Ectodermal cell (in vitro differentiated cells): ENCODE data around the gene BARHL1.

Source experiments
- H3K27ac ChIP-seq: 2 replicates; pipeline ENCODE4 v1.7.0; 2013; ENCODE audit warnings: mild to moderate bottlenecking, low read depth, low read length; ENCODE audit not compliant: insufficient read depth, poor library complexity, severe bottlenecking
- H3K27me3 ChIP-seq: 2 replicates; pipeline ENCODE4 v1.7.0; 2013; ENCODE audit warnings: mild to moderate bottlenecking, low read length; ENCODE audit not compliant: insufficient read depth, control insufficient read depth, poor library complexity, severe bottlenecking
- H3K36me3 ChIP-seq: one replicate; pipeline ENCODE4 v1.7.0; 2013; ENCODE audit warnings: low read length; ENCODE audit not compliant: control insufficient read depth, insufficient read depth
- H3K4me1 ChIP-seq: one replicate; pipeline ENCODE4 v1.7.0; 2013; ENCODE audit warnings: low read length; ENCODE audit not compliant: control insufficient read depth, insufficient read depth
- H3K4me3 ChIP-seq: 2 replicates; pipeline ENCODE4 v1.7.0; 2013; ENCODE audit warnings: low read depth, low read length, control low read depth; ENCODE audit not compliant: insufficient read depth
- H3K9me3 ChIP-seq: 2 replicates; pipeline ENCODE4 v1.7.0; 2013; ENCODE audit warnings: mild to moderate bottlenecking, low read length, moderate library complexity; ENCODE audit not compliant: control insufficient read depth
- WGBS, 2 experiments: methylation state at CpG; one replicate each; pipeline ENCODE4 v1.1.7; 2013; ENCODE audit warnings: missing lambda C conversion rate in 2 of 2; 5-methylcytosine and 5-hydroxymethylcytosine counted together

BARHL1 gene

GRCh38 chr9:132585954-132586829 lies 3.8 kb downstream of the BARHL1 start:
- Histone ChIP-seq H3K9me3 (no peaks in the 10 kb centered on the region), H3K4me1 (peaks cover 33% of the 10 kb centered on the region), H3K27me3 (peaks cover 100% of the 10 kb centered on the region), H3K27ac (no peak overlapping the region), H3K36me3 (no peaks in the 10 kb centered on the region), H3K4me3 (peak overlapping the region; percentile 58)
- WGBS, 2 experiments = 2% methylated on average over 42 of the region's 42 CpGs

- no peaks in the 10 kb centered on the region for H3K9me3 ChIP-seq
- 1 to 2% methylated on average over 74 of the region's 74 CpGs for WGBS, 2 experiments
- no peak overlapping the region for H3K27ac ChIP-seq
- no peaks in the 10 kb centered on the region for H3K36me3 ChIP-seq
- peak overlapping the region; percentile 58 for H3K4me3 ChIP-seq
- H3K27me3 ChIP-seq = peaks cover 99% of the 10 kb centered on the region
- H3K4me1 ChIP-seq = peaks cover 35% of the 10 kb centered on the region
Observed at GRCh38 chr9:132586830-132587591, 4.6 kb downstream of the BARHL1 start.

GRCh38 chr9:132587592-132587955 lies 5.2 kb downstream of the BARHL1 start:
- 28 to 38% methylated on average over 6 of the region's 6 CpGs for WGBS, 2 experiments
- peaks cover 38% of the 10 kb centered on the region for H3K4me1 ChIP-seq
- no peaks in the 10 kb centered on the region for H3K9me3 ChIP-seq
- peak overlapping the region; percentile 58 for H3K4me3 ChIP-seq
- H3K27ac ChIP-seq = no peak overlapping the region
- no peaks in the 10 kb centered on the region for H3K36me3 ChIP-seq
- peaks cover 93% of the 10 kb centered on the region for H3K27me3 ChIP-seq

GRCh38 chr9:132588098-132588497 lies 5.7 kb downstream of the BARHL1 start:
- Histone ChIP-seq H3K9me3 (no peaks in the 10 kb centered on the region), H3K36me3 (no peaks in the 10 kb centered on the region), H3K27me3 (peaks cover 88% of the 10 kb centered on the region), H3K27ac (no peak overlapping the region), H3K4me1 (peaks cover 43% of the 10 kb centered on the region), H3K4me3 (peak overlapping the region; percentile 58)
- WGBS, 2 experiments = 40 to 44% methylated on average over 11 to 12 of the region's 12 CpGs

- Histone ChIP-seq H3K4me3 (peak overlapping the region; percentile 58), H3K27me3 (peaks cover 83% of the 10 kb centered on the region), H3K36me3 (no peaks in the 10 kb centered on the region), H3K4me1 (peaks cover 45% of the 10 kb centered on the region), H3K27ac (peak overlapping the region; percentile 20), H3K9me3 (no peaks in the 10 kb centered on the region)
- WGBS, 2 experiments = 4 to 5% methylated on average over 28 of the region's 28 CpGs
Observed at GRCh38 chr9:132588501-132589147, 6.2 kb downstream of the BARHL1 start.

- peaks cover 45% of the 10 kb centered on the region for H3K4me1 ChIP-seq
- H3K36me3 ChIP-seq = no peaks in the 10 kb centered on the region
- 1% methylated on average over 83 of the region's 83 CpGs for WGBS, 2 experiments
- no peaks in the 10 kb centered on the region for H3K9me3 ChIP-seq
- peak overlapping the region; percentile 48 for H3K27ac ChIP-seq
- H3K4me3 ChIP-seq = peak overlapping the region; percentile 58
- peaks cover 75% of the 10 kb centered on the region for H3K27me3 ChIP-seq
Observed at GRCh38 chr9:132589148-132590036, 7.0 kb downstream of the BARHL1 start.

- Histone ChIP-seq H3K36me3 (no peaks in the 10 kb centered on the region), H3K9me3 (no peaks in the 10 kb centered on the region), H3K4me1 (peaks cover 51% of the 10 kb centered on the region), H3K4me3 (peak overlapping the region; percentile 58), H3K27ac (peak overlapping the region; percentile 91), H3K27me3 (peaks cover 69% of the 10 kb centered on the region)
- WGBS, 2 experiments = 1% methylated on average over 16 to 17 of the region's 17 CpGs
Observed at GRCh38 chr9:132590037-132590317, 7.6 kb downstream of the BARHL1 start.

- Histone ChIP-seq H3K9me3 (no peaks in the 10 kb centered on the region), H3K4me1 (peaks cover 55% of the 10 kb centered on the region), H3K27ac (peak overlapping the region; percentile 91), H3K4me3 (peak overlapping the region; percentile 58), H3K36me3 (no peaks in the 10 kb centered on the region), H3K27me3 (peaks cover 64% of the 10 kb centered on the region)
- 0% methylated on average over 73 of the region's 73 CpGs for WGBS, 2 experiments
Observed at GRCh38 chr9:132590318-132591182, 8.1 kb downstream of the BARHL1 start.

- Histone ChIP-seq H3K4me1 (peaks cover 52% of the 10 kb centered on the region), H3K27ac (peak overlapping the region; percentile 91), H3K27me3 (peaks cover 57% of the 10 kb centered on the region), H3K9me3 (no peaks in the 10 kb centered on the region), H3K36me3 (no peaks in the 10 kb centered on the region), H3K4me3 (peak overlapping the region; percentile 58)
- WGBS, 2 experiments = 0 to 2% methylated on average over 5 to 6 of the region's 6 CpGs
Observed at GRCh38 chr9:132591244-132591643, 8.8 kb downstream of the BARHL1 start.
